Kasumi-1 (cell line): Measurements from ENCODE around the gene KCNQ1OT1.
A peak's percentile ranks its signal among the peaks of the same experiment; 100 is the strongest.

Source experiments
- DNase-seq, 2 experiments: peaks; one replicate each; lab custom pipeline; 2025; lab: John Stamatoyannopoulos, UW

The KCNQ1OT1 gene

GRCh38 chr11:2719831-2720590, 20.2 kb upstream of the KCNQ1OT1 start:
- DNase-seq: no peak

- no peak for DNase-seq
Measured at GRCh38 chr11:2718817-2719438, 19.1 kb upstream of the KCNQ1OT1 start.

- no peak for DNase-seq
Measured at GRCh38 chr11:2717561-2718325, 17.9 kb upstream of the KCNQ1OT1 start.

GRCh38 chr11:2716376-2717095, 16.7 kb upstream of the KCNQ1OT1 start:
- DNase-seq: no peak

GRCh38 chr11:2715716-2716350, 16.0 kb upstream of the KCNQ1OT1 start:
- DNase-seq: no peak

GRCh38 chr11:2714871-2715270, 15.1 kb upstream of the KCNQ1OT1 start:
- DNase-seq: no peak

- no peak for DNase-seq
Measured at GRCh38 chr11:2714463-2714800, 14.6 kb upstream of the KCNQ1OT1 start.

- DNase-seq: no peak
Measured at GRCh38 chr11:2713661-2714462, 14.1 kb upstream of the KCNQ1OT1 start.

- no peak for DNase-seq
Measured at GRCh38 chr11:2713094-2713493, 13.3 kb upstream of the KCNQ1OT1 start.

- peak; percentile 24 to 32 for DNase-seq
Measured at GRCh38 chr11:2711161-2711560, 11.4 kb upstream of the KCNQ1OT1 start.

GRCh38 chr11:2709429-2709828, 9.6 kb upstream of the KCNQ1OT1 start:
- DNase-seq: no peak

- no peak for DNase-seq
Measured at GRCh38 chr11:2708757-2709281, 9.0 kb upstream of the KCNQ1OT1 start.

- no peak for DNase-seq
Measured at GRCh38 chr11:2708151-2708581, 8.4 kb upstream of the KCNQ1OT1 start.

GRCh38 chr11:2707736-2708135, 7.9 kb upstream of the KCNQ1OT1 start:
- DNase-seq: no peak

- no peak for DNase-seq
Measured at GRCh38 chr11:2706321-2706720, 6.5 kb upstream of the KCNQ1OT1 start.

GRCh38 chr11:2704896-2705606, 5.3 kb upstream of the KCNQ1OT1 start:
- DNase-seq: no peak

- no peak for DNase-seq
Measured at GRCh38 chr11:2704356-2704755, 4.6 kb upstream of the KCNQ1OT1 start.

- DNase-seq: no peak
Measured at GRCh38 chr11:2703363-2704141, 3.8 kb upstream of the KCNQ1OT1 start.

GRCh38 chr11:2702771-2703362, 3.1 kb upstream of the KCNQ1OT1 start:
- DNase-seq: no peak
